ENCODE data around the gene SPON1. TPM values are rescaled to one million over a fixed set of nuclear protein-coding genes. Genes with fewer than 3 reads are reported as not detected.
"Not testable (repeated sequence)": the region's sequence is repeated elsewhere in the genome, so short reads cannot be mapped to it uniquely, and the experiment has no call there.

SPON1 gene
- polyA plus RNA-seq: 100 to 1,000 TPM in 1 of 3 donors, 10 to 100 TPM in 1, 1 to 10 TPM in 1; 8.1 to 101 (median 28.3) TPM

DNA sequence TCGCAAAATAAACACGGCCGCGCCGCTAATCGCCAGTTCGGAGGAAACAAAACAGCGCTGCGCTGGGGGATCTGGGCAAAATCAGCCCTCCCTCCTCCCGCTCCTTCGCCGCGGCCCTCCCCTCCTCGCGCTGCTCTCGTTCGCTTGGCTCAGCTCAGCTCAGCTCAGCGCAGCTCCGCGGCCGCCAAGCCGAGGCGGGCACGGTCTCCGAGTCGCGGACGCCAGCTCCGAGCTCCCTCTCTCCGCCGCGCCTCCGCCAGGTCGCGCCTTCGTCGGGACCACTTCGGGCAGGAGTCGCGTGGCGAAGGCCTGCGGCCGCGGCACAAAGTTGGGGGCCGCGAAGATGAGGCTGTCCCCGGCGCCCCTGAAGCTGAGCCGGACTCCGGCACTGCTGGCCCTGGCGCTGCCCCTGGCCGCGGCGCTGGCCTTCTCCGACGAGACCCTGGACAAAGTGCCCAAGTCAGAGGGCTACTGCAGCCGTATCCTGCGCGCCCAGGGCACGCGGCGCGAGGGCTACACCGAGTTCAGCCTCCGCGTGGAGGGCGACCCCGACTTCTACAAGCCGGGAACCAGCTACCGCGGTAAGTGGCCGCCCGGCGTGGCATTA is at the start of gene SPON1:
Gene SPON1 (plus strand): TSS at position 162 of the 607 bp plus-strand sequence. CDS start 182 bp downstream, at position 344.
- WGBS, 3 donors: 0 to 1% (median 1%) methylated on average over 67 to 74 of the region's 74 CpGs
- H3K27ac ChIP-seq (ENCODE audit: low read depth, low read length): no peak within 1 kb of the TSS

DNA sequence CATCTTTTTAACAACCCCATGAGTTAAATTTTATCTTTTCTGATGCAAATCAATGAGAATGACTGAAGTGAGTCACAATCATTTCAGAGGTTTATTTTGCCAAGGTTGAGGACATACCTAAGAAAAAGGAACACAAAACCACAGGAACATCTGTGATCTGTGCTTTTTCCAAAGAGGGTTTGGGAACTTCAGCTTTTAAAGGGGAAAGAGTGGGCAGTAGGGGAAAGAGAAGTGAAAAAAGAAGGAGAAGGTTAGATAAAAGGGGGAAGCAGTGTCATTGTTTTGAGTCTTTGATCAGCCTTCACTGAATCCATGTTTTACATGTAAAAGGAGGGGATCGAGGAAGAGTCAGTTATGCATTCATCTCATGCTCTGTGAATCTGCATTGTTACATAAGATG is 45.3 kb upstream of the SPON1 start:
- 55 to 75% (median 70%) methylated on average over 1 of the region's 1 CpG for WGBS, 3 donors
- no peak overlapping the region for H3K27ac ChIP-seq (ENCODE audit: low read depth, low read length)

DNA sequence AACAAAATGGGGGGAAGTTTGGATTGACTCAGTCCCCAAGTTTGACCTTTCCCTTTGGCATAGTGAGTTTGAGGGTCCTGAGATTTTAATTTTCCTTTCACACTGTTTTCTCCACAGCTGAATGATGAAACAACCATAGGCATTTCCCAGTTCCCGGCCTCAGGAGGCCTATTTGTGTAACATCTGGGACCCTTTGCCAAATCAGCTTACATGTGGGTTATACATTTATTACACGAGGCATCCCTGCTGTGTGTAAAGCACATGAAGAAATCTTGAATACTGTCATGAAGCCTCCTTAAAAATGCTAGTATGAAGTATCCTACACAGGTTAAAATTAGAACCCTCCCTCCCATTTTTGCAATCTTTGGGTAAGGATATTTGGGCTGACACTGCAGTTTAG is 44.6 kb upstream of the SPON1 start:
- H3K27ac ChIP-seq (ENCODE audit: low read depth, low read length): no peak overlapping the region
- WGBS, 3 donors: 37 to 64% (median 45%) methylated on average over 2 of the region's 2 CpGs

DNA sequence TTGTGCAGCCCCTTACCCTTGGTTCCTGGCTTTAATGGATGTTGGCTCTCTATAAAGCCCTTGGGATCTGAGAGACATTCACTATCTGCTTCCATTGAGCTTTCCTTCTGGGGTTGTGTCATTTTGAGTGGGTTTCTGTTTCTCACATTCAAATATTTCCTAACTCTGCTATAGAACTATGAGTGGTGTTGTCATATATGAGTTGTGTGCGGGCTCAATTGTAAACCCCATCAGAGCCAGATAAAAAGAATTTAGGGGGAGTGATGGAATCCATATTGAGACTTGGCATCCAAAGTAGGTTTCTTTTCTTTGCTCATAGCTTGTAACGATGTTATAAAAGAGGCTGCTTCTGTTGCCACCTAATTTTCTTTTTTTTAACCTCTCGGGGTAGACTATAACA is 41.8 kb upstream of the SPON1 start:
- no peak overlapping the region for H3K27ac ChIP-seq (ENCODE audit: low read depth, low read length)
- 65 to 81% (median 74%) methylated on average over 3 of the region's 3 CpGs for WGBS, 3 donors

DNA sequence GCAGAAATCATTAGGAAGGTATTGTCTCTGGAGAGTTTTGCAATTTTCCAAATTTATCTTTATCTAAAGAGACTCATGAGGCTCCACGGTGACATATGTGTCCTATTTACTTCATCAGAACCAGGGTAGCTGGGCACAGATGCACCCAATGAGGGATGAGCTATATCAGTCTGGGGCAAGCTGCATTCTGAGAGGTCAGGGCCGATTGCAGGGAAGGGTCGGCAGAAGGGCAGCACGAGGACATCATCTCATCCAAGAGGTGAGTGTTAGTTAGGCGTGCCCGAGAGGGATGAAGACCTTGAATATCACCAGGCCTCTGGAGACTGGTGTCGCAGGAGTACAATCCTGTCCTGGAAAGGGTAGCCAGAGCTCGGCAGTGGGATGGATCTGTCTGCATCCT is 41.0 kb upstream of the SPON1 start:
- WGBS, 3 donors: 60 to 85% (median 81%) methylated on average over 8 of the region's 8 CpGs
- H3K27ac ChIP-seq (ENCODE audit: low read depth, low read length): no peak overlapping the region

DNA sequence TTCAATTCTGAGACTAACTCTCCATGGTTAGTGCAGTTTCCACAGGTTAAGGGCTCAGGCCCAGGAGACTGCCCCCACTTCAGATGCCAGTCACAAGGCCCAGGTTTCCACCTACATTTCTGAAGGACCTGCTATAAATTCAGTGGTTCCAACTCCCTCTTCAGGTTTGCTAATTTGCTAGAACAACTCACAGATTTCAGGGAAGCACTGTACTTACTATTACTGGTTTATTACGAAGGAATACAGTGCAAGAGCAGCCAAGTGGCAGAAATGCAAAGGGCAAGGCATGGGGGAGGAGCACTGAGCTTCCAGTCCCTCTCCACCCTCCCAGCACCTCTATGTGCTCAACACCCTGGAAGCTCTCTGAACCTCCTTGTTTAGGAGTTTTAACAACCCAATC is 39.3 kb upstream of the SPON1 start:
- 54 to 69% (median 61%) methylated on average over 1 of the region's 1 CpG for WGBS, 3 donors
- no peak overlapping the region for H3K27ac ChIP-seq (ENCODE audit: low read depth, low read length)

DNA sequence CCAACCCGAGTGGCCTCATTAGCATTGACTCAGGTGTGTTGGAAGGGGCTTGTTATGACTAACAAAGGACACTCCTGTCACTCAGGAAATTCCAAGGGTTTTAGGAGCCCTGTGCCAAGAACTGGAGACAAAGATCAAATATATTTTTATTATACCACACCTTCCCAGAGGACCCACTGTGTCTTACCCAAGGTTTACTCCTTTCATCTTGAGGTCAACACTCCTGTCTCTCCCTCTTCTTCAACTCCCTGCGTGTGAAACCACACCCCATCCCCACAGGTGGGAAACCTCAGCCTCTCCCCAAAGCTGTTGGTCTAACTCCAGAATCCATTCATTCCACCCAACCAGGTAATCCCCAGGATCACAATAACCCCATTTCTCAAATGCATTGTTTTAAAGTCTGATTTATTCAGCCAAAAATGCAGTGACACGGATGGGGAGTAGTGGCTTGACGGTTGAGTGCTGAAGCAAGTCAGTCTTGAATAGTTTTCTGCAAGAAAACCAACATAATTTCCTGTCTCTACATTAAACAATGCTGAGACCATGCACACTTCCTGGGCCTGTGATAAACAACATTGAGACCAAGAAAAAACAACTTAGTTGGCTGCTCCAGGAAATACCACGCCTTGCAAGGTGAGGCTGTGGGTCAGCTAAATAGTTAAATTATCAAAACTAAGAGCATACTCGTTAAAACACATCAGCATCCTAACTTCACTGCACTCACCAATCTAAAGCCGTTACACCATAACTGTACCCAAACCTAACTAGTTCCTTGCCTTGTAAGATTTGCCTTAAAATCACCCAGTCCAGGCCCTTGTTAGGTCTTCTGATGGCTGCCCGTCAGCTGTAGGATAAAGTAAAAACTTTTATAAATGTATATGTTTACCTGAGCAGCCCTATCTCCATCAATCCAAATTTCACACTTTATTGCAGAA is 38.5 kb upstream of the SPON1 start:
- no peak overlapping the region for H3K27ac ChIP-seq (ENCODE audit: low read depth, low read length)
- 48 to 55% (median 55%) methylated on average over 8 of the region's 8 CpGs for WGBS, 3 donors

DNA sequence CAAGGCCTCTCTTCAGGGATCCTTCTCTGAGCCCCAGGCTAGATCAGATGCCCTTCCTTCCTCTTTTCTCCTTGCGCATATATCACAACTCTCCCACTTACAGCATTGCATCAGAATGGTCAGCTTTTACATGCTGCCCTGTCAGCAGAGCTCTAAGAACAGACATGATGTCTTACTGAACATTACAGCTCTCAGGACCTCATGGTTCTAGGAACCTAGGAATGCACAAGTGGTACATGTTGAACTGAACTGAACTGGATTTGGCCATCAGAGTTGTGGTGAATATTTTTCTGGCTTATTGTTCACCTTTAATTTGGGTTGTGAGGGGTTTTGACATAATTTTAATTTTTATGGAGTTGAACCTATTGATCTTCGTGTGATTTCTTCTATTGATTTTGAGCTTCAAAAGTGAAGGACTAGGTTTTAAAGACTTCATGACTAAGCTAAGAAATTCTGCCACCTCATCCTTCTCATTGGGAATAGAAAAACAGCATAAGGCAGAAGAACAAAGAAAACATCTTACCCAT is 37.7 kb upstream of the SPON1 start:
- H3K27ac ChIP-seq (ENCODE audit: low read depth, low read length): no peak overlapping the region

DNA sequence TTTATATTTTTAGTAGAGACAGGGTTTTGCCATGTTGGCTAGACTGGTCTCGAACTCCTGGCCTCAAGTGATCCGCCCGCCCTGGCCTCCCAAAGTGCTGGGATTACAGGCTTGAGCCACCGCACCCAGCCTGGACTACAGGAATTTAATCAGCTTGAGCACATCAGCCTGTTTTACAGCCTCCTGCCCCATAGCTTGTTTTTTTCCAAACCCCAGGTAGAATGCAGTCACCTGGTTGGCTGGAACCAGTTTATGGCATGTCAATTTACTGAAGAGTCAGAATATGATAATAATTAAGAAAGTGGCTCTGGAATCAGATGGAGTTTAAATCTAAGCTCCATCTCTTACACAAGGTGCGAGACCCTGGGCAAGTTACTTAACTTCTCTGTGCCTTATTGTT is 36.2 kb upstream of the SPON1 start:
- 92 to 97% (median 97%) methylated on average over 5 of the region's 5 CpGs for WGBS, 3 donors
- H3K27ac ChIP-seq (ENCODE audit: low read depth, low read length): not testable (repeated sequence)

More for the DNA sequence above, 37.7 kb upstream of the SPON1 start:
- WGBS, 3 donors: 68 to 90% (median 89%) methylated on average over 2 of the region's 2 CpGs

DNA sequence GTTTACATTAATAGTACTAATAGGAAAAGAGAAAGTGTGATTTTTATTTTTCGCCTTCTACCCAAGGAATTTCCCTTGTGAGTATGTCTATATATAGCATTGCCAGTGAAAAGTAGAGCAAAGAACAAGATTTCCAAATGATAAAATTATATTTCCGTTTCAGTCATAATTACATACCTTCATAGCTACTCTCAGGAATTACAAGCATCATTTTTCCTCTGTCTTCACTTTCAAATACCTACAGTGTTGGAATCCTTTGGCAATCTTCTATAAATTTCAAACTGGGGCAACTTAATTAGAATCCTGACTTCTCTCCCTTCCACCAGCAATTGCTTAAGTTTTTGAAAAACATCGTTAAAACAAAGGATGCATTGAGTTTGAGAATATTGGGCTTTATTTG is 35.5 kb upstream of the SPON1 start:
- WGBS, 3 donors: 71 to 86% (median 74%) methylated on average over 3 of the region's 3 CpGs
- H3K27ac ChIP-seq (ENCODE audit: low read depth, low read length): no peak overlapping the region

DNA sequence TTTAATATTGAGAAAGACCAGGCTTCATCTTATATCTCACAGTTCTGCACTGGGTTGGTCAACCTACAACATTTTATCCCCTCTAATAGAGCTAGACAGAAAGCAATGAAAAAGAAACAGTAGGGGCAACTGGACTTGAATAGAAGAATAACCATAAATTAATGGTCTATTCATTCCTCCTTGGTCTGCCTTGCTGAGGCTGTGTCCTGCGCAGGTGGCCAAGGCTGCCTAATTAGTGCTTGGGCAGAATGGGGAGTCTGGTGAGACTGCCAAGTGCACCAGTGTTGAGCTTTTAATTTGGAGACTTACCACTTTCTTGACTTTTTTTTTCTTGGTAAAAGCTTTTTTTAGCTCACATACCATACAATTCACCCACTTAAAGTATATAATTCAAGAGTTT is 35.0 kb upstream of the SPON1 start:
- 92 to 96% (median 95%) methylated on average over 1 of the region's 1 CpG for WGBS, 3 donors
- no peak overlapping the region for H3K27ac ChIP-seq (ENCODE audit: low read depth, low read length)

DNA sequence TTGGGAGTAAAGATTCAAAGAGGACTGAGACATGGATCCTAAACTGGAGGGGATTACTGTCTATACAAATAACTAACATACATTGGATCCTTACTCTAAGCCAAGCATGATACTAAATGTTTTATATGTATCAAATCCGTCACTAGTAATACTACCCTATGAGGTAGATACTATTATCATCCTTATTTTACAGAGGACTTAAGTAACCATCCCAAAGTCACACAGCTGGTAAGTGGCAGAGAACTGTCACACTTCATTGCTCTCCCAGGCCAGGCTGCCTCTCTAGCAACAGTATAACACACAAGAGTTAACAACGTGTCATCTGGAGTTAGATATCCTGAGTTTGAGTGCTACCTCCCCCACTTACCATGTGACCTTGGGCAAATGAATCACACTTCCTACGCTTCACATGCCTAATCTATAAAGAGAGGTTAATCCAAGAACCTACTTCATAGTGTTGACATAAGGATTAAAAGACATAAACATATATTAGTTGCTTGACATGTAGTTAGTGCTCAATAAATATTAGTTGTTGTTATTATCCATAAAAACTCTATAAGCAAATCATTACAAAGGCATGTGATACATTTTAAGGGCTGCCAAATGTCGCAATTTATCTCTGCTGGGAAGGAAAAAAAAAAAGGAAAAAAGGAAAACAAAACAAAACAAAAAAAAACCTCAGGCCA is 33.8 kb upstream of the SPON1 start:
- no peak overlapping the region for H3K27ac ChIP-seq (ENCODE audit: low read depth, low read length)

DNA sequence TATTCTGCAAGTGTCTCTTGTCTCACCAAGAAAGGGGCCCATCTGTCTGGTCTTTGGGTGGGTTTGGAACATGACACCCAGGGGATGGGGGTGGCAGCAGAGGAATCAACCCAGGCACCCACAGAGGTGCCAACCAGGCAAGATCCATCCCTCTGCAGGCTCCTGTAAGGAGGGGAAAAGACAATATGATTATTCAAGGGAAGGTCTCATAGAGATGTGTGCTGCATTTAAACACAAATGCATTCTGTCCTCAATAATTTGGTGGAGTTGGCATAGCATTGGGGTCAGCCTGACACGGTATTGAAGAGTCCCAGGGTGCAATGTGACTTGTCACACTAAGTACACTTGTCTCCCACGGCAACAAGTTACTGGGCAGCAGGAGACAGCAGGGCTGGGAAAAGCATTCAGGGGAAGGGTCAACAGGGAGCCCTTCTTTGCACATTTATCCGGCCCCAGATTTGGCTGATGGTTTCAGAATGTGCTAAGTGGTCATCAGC is 33.1 kb upstream of the SPON1 start:
- no peak overlapping the region for H3K27ac ChIP-seq (ENCODE audit: low read depth, low read length)
- 47 to 69% (median 50%) methylated on average over 3 of the region's 3 CpGs for WGBS, 3 donors

More for the DNA sequence above, 33.8 kb upstream of the SPON1 start:
- 34 to 48% (median 42%) methylated on average over 4 of the region's 4 CpGs for WGBS, 3 donors

DNA sequence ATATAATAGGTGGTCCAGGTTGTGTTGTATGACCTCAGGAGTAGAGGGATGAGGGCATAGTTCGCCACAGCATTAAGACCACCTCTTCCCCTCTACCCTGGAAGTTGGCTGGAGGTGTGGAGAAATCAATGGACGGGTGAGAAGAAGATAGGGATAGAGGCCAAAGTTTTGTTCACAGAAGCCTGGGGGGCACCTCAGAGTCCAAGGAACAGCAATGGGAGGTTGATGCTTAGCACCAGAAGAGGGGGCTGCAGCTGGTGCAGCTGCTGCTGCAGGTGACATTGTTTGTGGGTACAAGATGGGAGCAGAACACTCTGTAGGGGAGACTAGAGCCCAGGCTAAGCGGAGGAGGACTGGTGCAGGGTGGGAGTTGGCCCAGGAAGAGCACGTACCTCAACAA is 31.2 kb upstream of the SPON1 start:
- no peak overlapping the region for H3K27ac ChIP-seq (ENCODE audit: low read depth, low read length)
- WGBS, 3 donors: 90 to 93% (median 90%) methylated on average over 4 of the region's 4 CpGs

DNA sequence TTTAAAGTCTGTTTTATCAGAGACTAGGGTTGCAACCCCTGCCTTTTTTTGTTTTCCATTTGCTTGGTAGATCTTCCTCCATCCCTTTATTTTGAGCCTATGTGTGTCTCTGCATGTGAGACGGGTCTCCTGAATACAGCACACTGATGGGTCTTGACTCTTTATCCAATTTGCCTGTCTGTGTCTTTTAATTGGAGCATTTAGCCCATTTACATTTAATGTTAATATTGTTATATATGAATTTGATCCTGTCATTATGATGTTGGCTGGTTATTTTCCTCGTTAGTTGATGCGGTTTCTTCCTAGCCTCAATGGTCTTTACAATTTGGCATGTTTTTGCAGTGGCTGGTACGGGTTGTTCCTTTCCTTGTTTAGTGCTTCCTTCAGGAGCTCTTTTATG is 25.4 kb upstream of the SPON1 start:
- WGBS, 3 donors: 80 to 93% (median 90%) methylated on average over 3 to 4 of the region's 4 CpGs
- H3K27ac ChIP-seq (ENCODE audit: low read depth, low read length): not testable (repeated sequence)

DNA sequence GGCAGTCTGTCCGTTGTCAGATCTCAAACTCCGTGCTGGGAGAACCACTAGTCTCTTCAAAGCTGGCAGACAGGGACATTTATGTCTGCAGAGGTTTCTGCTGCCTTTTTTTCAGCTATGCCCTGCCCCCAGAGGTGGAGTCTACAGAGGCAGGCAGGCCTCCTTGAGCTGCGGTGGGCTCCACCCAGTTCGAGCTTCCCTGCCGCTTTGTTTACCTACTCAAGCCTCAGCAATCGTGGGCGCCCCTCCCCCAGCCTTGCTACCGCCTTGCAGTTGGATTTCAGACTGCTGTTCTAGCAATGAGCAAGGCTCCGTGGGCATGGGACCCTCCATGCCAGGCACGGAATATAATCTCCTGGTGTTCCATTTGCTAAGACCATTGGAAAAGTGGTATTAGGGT is 23.7 kb upstream of the SPON1 start:
- H3K27ac ChIP-seq (ENCODE audit: low read depth, low read length): not testable (repeated sequence)
- 68 to 89% (median 86%) methylated on average over 10 of the region's 10 CpGs for WGBS, 3 donors

DNA sequence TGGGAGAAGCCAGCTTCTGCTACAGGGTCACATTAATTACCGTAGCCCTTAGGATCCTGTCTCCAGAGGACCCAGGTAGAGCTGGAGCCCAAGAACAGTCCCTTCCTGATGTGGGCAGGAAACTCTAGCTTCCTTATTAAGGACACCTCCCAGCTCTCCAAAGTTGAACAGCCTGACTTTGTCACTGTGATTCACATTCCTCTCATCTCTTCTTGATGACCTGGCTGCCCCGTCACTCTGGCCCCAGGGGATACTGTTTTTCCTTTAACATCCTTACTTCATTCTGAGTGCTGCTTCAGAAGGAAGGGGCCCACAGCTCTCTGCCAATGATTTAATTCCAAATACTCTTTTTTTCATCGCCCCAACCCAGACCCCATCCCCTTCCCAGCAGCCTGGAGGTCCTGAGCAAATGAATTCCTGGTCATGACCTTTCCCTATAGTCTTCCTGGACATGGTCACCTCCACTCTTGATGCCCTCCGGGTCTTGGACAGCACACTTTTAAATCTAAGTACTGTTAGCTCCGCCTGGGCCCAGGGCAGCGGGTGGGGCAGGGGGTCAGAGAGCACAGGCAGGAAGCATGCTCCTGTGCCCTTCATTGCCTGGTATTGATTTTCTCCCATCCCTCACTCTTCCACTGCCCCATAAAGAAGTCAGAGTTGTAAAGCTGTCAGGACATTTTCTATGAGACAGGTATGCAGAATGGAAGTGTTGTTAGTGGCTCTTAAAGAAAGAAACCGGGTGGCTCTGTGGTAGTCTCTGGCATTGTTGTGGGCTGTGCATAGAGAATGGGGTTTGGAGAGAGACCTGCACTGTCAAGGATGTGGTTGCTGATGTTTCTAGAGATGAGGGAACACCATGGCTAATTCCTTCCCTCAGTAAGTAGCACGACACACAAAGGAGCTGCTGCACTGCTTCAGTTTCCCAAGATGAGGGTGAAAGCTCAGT is 22.3 kb upstream of the SPON1 start:
- no peak overlapping the region for H3K27ac ChIP-seq (ENCODE audit: low read depth, low read length)
- WGBS, 3 donors: 72 to 75% (median 74%) methylated on average over 8 of the region's 8 CpGs

DNA sequence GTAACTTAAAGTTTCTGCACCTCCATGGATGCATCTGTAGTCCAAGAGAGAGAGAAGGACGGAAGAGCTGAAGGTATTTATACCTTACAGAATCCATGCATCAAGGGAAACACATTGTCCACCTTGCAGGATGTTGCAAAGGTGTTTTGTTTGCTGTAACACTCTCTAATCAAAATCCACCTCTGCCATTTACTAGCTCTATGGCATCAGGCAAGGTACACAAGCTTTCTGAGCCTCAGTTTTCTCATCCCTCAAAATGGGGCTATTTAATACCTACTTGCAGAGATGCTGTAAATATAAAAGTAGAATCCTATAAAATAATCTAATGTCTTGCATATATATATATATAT is 21.6 kb upstream of the SPON1 start:
- no peak overlapping the region for H3K27ac ChIP-seq (ENCODE audit: low read depth, low read length)
- 65 to 88% (median 73%) methylated on average over 1 of the region's 1 CpG for WGBS, 3 donors
